HG02623 (cell line): ENCODE measurements around the gene TMEM220.
"Not testable (repeated sequence)": the region's sequence is repeated elsewhere in the genome, so short reads cannot be mapped to it uniquely, and the experiment has no call there.

ENCODE experiments used
- ATAC-seq: cut with Tn5 transposase; IDR thresholded peaks from one replicate; pipeline ENCODE4 v1.9.1; 2021; ENCODE audit warnings: moderate library complexity; ENCODE audit not compliant: unreplicated experiment

TMEM220 gene

GRCh38 chr17:10755592-10756127, 25.8 kb upstream of the TMEM220 start:
- no peak for ATAC-seq

GRCh38 chr17:10754861-10755591, 25.2 kb upstream of the TMEM220 start:
- no peak for ATAC-seq

GRCh38 chr17:10754109-10754508, 24.3 kb upstream of the TMEM220 start:
- no peak for ATAC-seq

GRCh38 chr17:10752696-10753095, 22.9 kb upstream of the TMEM220 start:
- ATAC-seq: no peak

GRCh38 chr17:10751563-10751962, 21.7 kb upstream of the TMEM220 start:
- ATAC-seq: no peak

GRCh38 chr17:10750210-10750609, 20.4 kb upstream of the TMEM220 start:
- no peak for ATAC-seq

GRCh38 chr17:10748531-10749181, 18.8 kb upstream of the TMEM220 start:
- no peak for ATAC-seq

- no peak for ATAC-seq
Observed at GRCh38 chr17:10745231-10745630, 15.4 kb upstream of the TMEM220 start.

- ATAC-seq: no peak
Observed at GRCh38 chr17:10744501-10745000, 14.7 kb upstream of the TMEM220 start.

- ATAC-seq: no peak
Observed at GRCh38 chr17:10743316-10744009, 13.6 kb upstream of the TMEM220 start.

- ATAC-seq: no peak
Observed at GRCh38 chr17:10742431-10742830, 12.6 kb upstream of the TMEM220 start.

- ATAC-seq: no peak
Observed at GRCh38 chr17:10741416-10742135, 11.8 kb upstream of the TMEM220 start.

GRCh38 chr17:10739386-10739785, 9.6 kb upstream of the TMEM220 start:
- no peak for ATAC-seq

- ATAC-seq: no peak
Observed at GRCh38 chr17:10738521-10739258, 8.9 kb upstream of the TMEM220 start.

- no peak for ATAC-seq
Observed at GRCh38 chr17:10737736-10738135, 7.9 kb upstream of the TMEM220 start.

- ATAC-seq: no peak
Observed at GRCh38 chr17:10737168-10737622, 7.4 kb upstream of the TMEM220 start.

GRCh38 chr17:10735821-10736220, 6.0 kb upstream of the TMEM220 start:
- ATAC-seq: no peak

- ATAC-seq: no peak
Observed at GRCh38 chr17:10735251-10735650, 5.4 kb upstream of the TMEM220 start.

GRCh38 chr17:10733666-10734065, 3.8 kb upstream of the TMEM220 start:
- ATAC-seq: no peak

- ATAC-seq: not testable (repeated sequence)
Observed at GRCh38 chr17:10732121-10732520, 2.3 kb upstream of the TMEM220 start.
